ENCODE measurements around the gene SRSF10. TPM values are rescaled to one million over a fixed set of nuclear protein-coding genes. Genes with fewer than 3 reads are reported as not detected.

SRSF10 gene
- total and polyA plus RNA-seq, 10 donors, result 54.5 to 146 (median 98.2) TPM

DNA sequence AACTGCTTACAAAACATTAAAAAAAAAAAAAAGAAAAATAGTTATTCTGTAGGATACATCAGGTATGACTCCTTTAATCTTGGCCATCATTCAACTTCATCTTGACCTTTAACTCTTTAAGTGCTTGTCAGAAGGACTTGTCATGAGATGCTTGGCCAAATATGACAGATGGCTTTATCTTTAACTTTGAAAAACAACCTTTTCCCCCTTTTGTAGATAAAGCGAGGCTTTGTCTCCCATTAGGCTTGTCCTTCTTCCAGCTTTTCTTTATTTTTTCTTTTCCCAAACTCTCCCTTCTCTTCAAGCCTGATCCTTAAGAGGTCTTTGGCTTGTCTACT, 2.3 kb downstream of the SRSF10 start:
- TF ChIP-seq POLR2A (IDR thresholded peaks at IDR 0.05) (no peak), POLR2AphosphoS5 (IDR thresholded peaks at IDR 0.05) (no peak)
- TF ChIP-seq, protein P1, sequence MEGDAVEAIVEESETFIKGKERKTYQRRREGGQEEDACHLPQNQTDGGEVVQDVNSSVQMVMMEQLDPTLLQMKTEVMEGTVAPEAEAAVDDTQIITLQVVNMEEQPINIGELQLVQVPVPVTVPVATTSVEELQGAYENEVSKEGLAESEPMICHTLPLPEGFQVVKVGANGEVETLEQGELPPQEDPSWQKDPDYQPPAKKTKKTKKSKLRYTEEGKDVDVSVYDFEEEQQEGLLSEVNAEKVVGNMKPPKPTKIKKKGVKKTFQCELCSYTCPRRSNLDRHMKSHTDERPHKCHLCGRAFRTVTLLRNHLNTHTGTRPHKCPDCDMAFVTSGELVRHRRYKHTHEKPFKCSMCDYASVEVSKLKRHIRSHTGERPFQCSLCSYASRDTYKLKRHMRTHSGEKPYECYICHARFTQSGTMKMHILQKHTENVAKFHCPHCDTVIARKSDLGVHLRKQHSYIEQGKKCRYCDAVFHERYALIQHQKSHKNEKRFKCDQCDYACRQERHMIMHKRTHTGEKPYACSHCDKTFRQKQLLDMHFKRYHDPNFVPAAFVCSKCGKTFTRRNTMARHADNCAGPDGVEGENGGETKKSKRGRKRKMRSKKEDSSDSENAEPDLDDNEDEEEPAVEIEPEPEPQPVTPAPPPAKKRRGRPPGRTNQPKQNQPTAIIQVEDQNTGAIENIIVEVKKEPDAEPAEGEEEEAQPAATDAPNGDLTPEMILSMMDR (IDR thresholded peaks at IDR 0.05 in 8 of 11, conservative IDR thresholded peaks at IDR 0.05 in 3 of 11), result no peak
- H3K36me3 ChIP-seq, result peaks cover 0 to 34% (median 20%) of the 10 kb centered on the region in 6 donors
- no peak for DNase-seq
- no peaks in the 10 kb centered on the region for H3K9me3 ChIP-seq
- H3K4me1 ChIP-seq, result peaks cover 30 to 84% (median 65%) of the 10 kb centered on the region in 6 donors
- intact Hi-C loops (cut with DNase I; ENCODE audit: low total_unique reads), result no loop called here
- H3K4me3 ChIP-seq, result peak overlapping the region in 1 of 8 donors; percentile 79
- H3K27me3 ChIP-seq (replicated peaks in 1 of 7), result no peaks in the 10 kb centered on the region
- WGBS, 5 donors, result 48 to 70% (median 57%) methylated on average over 1 of the region's 1 CpG
- H3K27ac ChIP-seq, result peak overlapping the region in 4 of 8 donors; percentile 10 to 98 (median 24)

DNA sequence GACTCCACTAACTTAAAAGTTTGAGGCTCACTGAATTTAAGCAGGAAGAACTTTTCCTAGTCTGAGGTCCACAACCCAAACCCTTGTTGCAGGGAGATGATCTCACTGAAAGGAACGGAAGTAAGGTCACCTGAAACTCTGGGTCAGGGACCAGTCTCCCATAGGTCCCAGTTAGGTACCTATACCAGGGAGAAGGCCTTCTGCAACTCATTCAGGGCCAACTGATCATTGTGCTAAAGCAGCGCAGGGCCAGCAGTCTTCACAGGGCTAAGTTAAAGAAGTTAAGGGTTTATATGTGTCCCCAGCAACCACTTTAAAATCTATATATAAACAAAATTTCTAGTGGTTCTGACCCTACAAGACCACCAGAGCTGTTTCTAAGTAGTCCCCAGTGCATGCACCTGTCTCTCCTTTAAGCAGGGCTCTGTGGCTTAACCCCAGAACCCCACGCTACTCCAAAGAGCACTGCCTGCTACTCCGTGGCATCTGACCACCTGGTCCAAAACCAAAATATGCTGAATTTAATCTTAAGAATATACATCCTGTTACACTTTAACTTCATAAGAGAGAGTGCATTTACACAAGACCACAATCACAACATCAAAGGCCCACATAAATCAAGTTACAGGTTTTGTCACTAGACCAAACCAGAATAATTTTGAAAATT, 2.8 kb downstream of the SRSF10 start:
- peak overlapping the region in 5 of 8 donors; percentile 16 to 98 (median 26) for H3K27ac ChIP-seq
- DNase-seq, result no peak
- peaks cover 0 to 39% (median 24%) of the 10 kb centered on the region in 6 donors for H3K36me3 ChIP-seq
- peak overlapping the region in 1 of 8 donors; percentile 21 for H3K4me3 ChIP-seq
- 54 to 67% (median 57%) methylated on average over 4 of the region's 4 CpGs for WGBS, 5 donors
- no peaks in the 10 kb centered on the region for H3K9me3 ChIP-seq
- intact Hi-C loops (cut with DNase I; ENCODE audit: low total_unique reads), result no loop called here
- H3K4me1 ChIP-seq, result peaks cover 30 to 85% (median 65%) of the 10 kb centered on the region in 6 donors
- H3K27me3 ChIP-seq (replicated peaks in 1 of 7), result no peaks in the 10 kb centered on the region
- TF ChIP-seq POLR2AphosphoS5 (IDR thresholded peaks at IDR 0.05) (no peak), POLR2A (IDR thresholded peaks at IDR 0.05) (no peak)
- TF ChIP-seq, protein P1 (IDR thresholded peaks at IDR 0.05 in 8 of 11, conservative IDR thresholded peaks at IDR 0.05 in 3 of 11), result no peak

DNA sequence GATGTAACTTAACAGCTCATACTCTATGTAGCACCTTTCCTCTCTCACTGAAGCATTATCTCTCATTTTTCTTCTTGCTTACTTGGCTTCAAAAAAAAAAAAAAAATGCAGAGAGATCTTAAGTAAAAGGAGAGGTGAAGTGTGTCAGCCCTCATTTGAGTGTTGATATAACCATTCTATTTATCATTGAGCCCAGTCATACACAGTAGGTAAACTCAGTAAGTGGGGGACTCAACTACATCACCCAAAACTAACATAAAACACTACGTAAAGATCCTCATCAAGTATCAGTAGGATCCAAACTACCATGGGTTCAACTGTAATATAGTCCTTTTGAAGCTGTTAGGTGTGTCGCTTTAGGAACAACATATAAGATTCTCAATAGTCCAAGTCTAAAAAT, 12.3 kb downstream of the SRSF10 start:
- Histone ChIP-seq H3K4me3 (no peak overlapping the region), H3K36me3 (peaks cover 0 to 98% (median 54%) of the 10 kb centered on the region in 6 donors), H3K27ac (no peak overlapping the region), H3K9me3 (no peaks in the 10 kb centered on the region), H3K27me3 (replicated peaks in 1 of 7) (no peaks in the 10 kb centered on the region), H3K4me1 (peaks cover 4 to 52% (median 28%) of the 10 kb centered on the region in 6 donors)
- TF ChIP-seq POLR2A (IDR thresholded peaks at IDR 0.05), result no peak
- TF ChIP-seq, protein P1 (IDR thresholded peaks at IDR 0.05 in 8 of 11, conservative IDR thresholded peaks at IDR 0.05 in 3 of 11), result no peak
- TF ChIP-seq POLR2AphosphoS5 (IDR thresholded peaks at IDR 0.05), result no peak
- DNase-seq, result no peak
- intact Hi-C loops (cut with DNase I; ENCODE audit: low total_unique reads), result no loop called here
- 47 to 82% (median 73%) methylated on average over 2 of the region's 2 CpGs for WGBS, 5 donors

DNA sequence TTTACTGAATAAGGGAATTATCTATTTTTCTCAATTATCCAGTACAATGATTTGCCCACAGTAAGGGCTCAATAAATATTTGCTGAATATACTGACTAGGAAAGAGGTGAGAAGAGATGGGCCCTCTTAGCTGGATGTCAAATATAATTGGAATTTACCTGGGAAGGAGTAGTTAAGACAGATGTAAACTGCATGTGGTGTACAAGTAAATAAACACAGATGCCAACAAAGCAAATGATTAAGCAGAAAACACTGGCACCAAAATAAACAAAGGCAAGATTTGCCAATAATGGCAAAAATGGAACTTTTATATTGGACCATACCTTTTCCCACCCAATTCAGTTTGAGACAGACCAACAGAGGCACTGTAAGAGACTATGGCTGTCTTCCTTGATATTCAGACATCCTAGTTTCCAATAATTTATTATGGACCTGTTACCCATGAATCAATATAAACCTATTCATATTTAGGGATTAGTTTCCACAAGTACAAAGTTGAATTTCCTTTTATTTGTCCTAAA, 13.1 kb downstream of the SRSF10 start:
- Histone ChIP-seq H3K4me3 (no peak overlapping the region), H3K36me3 (peaks cover 0 to 91% (median 48%) of the 10 kb centered on the region in 6 donors), H3K27me3 (replicated peaks in 1 of 7) (no peaks in the 10 kb centered on the region), H3K9me3 (no peaks in the 10 kb centered on the region), H3K27ac (no peak overlapping the region), H3K4me1 (peaks cover 4 to 57% (median 29%) of the 10 kb centered on the region in 6 donors)
- TF ChIP-seq POLR2AphosphoS5 (IDR thresholded peaks at IDR 0.05), result no peak
- no peak for TF ChIP-seq POLR2A (IDR thresholded peaks at IDR 0.05)
- TF ChIP-seq, protein P1 (IDR thresholded peaks at IDR 0.05 in 8 of 11, conservative IDR thresholded peaks at IDR 0.05 in 3 of 11), result no peak
- no peak for DNase-seq
- intact Hi-C loops (cut with DNase I; ENCODE audit: low total_unique reads), result no loop called here
